ENCODE results near the gene CD44.

CD44 gene

DNA sequence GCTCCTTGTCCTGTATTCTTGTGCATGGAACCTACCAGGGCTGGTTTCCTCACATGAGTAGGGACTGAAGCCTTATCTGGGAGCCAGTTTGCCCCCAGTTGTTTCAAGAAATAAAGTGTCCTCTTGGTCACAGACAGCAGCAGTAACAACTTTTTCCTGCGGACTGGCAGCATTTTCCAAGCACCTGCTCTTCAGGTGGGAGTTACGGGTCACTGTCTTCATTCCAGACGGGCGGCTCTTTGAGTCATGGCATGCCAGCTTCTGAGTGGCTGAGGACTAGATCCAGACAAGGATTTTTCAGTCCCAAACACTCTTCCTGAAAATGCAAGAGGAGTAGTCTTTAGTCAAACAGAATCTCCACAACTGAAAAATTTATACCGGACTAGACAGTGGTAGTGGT, 2.7 kb upstream of the CD44 start:
- DNase-seq: no peak

DNA sequence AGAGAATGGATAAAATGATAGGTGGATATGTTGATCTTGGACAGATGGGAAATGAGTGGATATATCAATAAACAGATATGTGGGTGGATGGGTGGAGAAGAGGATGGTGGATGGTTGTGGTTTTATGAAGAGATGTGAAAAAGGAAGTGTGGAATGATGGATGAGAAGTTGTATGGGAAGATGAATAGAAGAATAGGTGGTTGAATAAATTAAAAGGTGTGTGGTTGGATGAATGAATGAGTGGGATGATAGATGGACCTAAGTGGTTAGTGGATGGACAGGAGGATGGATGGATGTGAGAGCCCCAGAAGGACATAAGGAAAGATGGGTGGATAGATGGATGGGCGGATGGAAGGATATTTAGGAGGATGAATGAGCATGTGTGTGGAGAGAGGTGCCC, 913 bp upstream of the CD44 start:
- DNase-seq: no peak

DNA sequence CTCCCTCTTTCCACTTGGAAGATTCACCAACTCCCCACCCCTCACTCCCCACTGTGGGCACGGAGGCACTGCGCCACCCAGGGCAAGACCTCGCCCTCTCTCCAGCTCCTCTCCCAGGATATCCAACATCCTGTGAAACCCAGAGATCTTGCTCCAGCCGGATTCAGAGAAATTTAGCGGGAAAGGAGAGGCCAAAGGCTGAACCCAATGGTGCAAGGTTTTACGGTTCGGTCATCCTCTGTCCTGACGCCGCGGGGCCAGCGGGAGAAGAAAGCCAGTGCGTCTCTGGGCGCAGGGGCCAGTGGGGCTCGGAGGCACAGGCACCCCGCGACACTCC, 397 bp upstream of the CD44 start:
- peak in 1 of 58 donors; percentile 31 for DNase-seq

DNA sequence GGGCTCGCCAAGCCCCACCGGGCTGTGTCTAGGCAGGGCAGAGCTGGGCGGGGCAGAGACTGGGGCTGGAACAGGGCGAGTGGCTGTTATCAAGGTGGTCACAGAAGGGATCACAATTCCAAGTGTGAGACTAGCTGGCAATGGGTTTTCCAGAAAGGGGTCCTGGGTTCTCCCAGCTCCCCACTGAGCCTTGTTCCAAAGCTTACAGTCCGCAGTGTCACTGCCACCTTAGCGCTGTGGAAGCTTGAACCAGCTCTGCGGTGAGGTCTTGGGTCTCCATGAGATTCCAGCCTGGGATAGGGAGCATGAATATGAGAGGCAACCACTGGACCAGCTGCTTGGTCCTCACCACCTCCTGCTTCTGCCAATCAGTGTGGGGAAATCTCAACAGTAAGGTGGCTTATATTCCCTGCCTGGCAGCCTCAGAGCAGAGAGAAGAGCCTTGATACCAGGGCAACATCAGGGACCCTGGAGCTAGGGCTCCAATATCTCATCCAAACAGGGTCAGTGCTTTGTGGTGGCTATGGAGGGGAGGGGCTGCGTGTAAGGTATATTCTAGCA, 831 bp downstream of the CD44 start:
- no peak for DNase-seq

DNA sequence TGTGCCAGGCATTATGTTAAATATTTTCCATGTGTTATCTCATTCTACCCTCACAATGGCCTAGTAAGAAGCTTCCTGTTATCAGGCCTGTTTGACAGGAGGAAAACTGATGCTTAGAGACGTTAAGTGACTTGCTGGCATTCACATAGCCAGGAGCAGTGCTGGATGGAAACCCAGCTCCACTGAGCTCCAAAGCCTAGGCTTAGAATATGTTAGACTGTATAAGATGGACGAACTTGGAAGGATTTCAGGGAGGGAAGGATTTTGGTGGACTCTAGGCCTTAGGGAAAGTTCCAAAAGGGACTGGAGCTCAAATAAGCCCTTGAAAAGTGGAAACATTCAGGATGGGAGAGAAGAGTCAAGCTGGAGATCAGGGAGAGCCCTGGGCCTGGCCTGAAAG, 2.1 kb downstream of the CD44 start:
- DNase-seq: no peak

DNA sequence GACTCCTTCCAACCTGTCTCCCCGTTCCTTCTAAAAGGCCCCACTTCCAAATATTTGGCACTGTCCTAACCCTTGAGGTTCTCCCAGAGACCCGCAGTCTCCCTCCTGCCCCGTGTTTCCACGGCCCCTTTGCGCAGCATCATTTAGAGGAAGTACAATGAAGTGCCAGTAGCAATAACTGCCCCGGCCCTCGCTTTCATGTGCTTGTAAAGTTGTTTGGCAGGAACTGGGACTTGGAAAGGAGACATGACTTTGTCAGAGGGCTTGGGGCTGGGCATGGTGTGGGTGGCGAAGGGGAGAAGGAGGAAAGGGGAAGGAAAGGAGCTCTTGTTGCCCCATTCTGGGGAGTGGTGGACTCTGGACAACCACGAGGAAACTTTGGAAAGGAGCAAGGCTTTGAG, 2.6 kb downstream of the CD44 start:
- peak in 12 of 58 donors; percentile 5 to 51 (median 22) for DNase-seq

DNA sequence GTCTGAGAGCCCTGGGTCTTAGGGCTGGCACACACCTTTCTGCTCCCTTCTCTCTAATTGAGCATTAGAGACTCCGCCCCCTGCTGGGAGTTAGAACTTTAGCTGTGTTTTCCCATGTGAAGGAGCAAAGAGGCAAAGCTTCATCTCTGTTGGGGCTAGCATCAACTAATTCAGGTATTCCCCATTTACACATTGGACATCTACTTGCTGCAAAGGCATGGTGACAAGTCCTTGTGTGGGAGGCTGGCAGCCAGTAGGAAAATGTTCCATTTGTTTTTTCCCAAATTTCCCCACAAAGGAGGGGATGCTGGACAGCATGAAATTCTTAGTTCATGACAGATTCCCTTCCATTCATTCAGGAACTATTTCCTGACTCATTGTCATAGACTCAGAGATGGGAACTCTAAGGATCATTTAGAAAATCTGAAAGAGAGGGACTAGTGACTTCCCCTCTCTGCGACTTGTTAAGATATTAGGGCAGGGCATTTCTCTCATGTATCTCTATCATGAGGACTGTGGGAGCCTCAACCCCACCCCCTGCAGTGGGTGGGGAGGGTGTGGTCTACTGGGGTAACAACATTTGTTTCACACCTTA, 3.6 kb downstream of the CD44 start:
- DNase-seq: no peak

DNA sequence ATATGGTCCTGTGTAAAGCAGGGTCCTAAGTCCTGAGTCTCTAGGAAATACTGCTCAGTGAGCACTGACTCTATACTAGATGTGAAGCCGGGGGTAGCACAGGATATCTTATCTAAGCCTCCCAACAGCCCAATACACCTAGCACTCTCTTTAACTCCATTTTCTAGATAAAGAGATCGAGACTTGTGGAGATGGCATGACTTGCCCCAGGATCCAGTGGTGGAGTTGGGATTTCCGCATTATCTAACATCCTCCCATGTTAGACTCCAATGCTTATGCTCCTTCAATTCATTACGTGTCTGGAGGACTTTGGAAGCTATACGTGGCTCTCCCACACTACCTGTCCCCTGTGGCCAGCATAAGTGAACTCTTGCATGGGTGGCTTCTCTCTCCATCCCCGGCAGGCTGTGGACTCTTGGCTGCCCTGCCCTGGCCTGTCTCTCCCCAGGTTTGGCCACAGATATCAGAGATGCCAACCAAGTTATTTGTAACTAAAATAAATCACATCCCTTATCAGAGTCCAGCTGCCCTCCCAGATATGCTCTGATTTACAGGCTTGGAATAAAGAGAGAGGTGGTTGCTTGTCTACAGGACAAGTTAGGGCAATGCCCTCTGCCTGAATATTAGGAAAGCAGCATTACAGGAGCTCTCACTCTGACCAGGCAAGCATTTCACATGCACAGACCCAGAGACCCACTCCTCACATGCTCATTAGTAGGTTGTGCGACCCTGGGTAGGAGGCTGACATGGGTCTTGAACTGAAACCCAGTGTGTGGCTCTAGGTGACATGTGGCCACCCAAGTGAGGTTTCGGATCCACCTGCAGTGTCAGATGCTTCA, 4.5 kb downstream of the CD44 start:
- DNase-seq: no peak

DNA sequence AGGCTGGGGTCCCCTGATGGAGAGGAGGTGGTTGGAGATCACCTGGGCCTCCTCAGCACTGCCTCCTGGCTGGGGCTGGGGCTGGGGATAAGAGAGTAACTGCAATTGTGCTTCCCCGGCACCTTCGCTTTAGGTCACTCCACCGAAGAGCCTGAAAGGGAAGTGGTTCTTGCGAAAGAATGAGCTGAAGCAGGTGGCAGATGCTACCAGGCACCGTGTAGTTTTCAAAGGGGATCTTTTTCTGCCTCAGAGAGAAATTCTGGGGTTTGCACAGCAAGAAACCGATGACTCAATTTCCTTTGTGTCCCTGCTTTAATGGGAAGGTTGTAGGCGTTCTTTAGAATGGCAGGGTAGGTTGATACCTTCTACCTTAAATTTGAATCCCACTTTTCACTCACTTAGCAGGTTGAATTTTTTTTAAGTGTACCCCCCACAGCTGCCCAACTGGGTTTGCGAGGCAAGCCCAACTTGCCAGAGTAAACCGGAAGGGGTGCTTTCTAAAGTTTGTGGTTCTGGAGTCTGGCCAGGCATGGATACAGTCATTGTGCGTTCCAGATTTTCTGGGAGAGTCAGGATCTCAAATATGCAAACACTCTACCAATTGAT, 5.3 kb downstream of the CD44 start:
- peak in 1 of 58 donors; percentile 16 for DNase-seq

DNA sequence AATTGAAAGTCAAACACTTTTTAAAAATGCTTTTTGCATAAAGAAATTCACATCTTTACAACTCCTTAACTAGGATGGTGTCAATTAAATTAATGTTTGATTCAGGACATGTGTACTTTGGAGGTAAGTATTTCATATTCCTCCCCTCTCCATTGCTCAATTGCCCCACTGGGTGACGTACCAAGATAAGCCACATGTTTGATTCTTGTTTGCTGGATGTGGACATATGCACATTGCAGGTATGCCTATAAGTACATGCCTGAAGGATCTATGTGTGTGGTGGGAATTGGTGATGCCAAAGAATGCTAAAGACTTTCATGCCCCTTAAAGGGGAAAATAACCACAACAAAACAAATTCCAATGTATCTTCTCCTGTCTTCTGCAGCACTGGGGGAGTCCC, 5.8 kb downstream of the CD44 start:
- no peak for DNase-seq

DNA sequence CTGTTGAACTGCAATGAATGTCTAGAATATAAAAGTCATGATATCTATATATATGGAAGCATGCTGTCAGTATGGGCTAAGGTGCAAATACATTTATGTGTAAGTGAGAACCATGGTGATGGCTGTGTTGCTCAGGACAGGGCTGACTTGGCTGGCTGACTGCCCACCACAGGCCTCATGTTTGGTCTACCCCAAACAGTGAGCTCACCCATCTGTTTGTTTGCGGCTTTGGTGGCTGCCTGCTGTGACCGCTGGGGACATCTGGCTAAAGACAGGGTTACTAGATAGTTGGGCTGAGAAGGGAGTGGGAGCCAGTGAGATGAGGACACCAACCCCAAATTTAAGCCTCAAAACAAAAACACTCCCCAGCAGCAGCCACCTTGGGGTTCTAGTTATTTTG, 6.3 kb downstream of the CD44 start:
- no peak for DNase-seq

DNA sequence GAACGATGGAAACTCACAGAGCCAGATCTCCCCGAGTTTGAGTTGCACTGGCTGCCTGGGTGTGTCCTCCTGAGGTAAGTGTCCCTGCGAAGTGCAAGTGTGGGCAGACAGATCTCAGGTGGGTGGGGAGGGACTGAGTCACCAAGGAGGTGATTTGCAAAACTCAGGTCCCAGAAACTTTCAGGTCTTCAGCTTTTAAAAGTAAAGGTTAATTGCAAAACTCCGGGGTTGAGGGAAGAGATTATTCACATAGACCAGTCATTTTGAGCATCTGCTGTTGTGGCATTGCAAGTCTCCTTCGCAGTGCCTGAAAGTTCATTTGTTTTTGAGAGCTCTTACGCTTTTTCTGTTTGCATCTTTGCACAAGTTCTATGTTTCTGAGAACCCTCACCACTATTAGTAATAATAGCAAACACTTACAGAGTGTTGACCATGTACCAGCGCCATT, 7.1 kb downstream of the CD44 start:
- no peak for DNase-seq

DNA sequence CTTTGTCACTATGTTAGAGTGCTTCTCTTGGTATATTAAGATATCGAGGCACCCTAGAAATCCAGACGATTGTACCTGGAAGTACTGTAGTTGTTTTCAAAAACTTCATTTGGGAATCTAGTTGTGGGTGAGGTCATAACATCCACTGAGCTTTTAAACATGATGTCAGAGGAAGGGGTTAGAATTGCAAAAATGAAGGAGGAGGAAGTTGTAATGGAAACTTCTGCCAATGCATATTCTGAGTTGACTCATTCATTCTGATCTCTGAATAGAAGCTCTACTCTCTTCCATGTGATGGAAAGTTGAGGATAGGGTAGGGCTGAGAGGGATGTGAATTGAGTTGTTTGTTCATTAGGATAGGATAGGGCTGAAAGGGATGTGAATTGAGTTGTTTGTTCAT, 7.7 kb downstream of the CD44 start:
- DNase-seq: no peak

DNA sequence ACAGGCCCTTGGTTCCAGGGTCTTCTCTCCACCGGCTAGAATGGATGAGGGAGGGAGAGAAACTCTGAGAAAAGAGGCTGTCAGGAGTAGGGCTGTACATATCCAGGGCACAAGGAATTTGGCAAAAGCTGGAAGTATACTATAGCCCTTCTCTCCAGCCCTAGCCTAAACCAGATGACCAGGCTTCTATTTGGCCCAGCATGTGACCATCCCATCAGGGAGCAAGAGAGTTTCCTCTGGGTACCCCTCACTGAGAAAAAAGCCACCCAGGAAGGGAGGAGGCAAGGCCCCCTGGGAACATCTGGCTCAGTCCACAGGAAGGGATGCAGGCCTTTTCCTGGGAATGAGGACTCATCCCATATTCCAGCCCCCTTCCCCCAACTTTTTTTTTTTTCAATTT, 8.3 kb downstream of the CD44 start:
- no peak for DNase-seq

DNA sequence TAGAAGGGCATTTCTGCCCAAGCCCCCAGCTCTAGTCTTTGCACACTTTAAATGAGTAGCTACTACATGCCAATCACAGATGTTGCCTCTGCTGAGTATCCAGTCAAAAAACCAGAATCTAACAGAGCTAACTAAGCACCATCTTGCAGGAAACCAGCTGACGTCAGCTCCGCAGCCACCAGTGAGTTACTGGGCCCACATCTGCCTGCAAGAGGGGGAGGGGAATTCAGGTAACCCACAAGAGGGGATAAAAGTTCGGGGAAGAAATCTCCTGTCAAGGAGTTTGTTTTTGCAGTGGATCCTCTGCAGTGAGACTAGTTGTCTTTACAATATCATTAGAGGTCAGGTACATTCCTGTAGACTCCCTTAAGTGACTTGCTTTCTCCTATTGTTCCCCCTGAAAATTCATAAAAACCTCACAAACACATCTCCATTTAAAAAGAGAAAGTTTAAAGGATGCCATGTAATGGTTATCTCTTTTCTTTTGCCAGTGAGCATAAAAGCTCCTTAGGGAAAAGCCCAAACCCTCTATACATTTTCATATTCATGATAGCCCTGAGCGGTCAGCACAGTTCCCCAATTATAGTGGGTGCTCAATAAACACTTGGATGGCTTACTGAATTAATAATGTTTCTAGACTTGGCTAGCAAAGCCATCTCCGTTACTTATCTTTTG, 9.3 kb downstream of the CD44 start:
- DNase-seq: no peak

DNA sequence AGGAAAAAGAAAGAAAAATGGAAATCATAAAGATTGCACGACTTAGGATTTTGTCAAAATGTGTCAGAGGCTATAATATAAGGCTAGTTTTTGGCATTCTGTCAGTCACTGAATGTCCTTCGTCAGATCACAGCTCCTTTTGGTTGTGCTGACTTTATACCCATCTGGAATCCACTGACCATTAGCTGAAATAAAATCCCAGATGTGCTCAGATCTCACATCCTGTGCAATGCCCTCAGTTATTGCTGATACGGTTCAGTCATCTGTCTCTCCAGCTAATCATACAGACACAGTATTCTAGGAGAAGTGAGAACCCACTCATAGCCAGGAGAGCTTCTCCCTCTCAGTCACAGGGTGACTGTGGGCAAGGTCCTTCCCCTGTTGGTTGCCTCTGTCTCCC, 11.5 kb downstream of the CD44 start:
- no peak for DNase-seq

DNA sequence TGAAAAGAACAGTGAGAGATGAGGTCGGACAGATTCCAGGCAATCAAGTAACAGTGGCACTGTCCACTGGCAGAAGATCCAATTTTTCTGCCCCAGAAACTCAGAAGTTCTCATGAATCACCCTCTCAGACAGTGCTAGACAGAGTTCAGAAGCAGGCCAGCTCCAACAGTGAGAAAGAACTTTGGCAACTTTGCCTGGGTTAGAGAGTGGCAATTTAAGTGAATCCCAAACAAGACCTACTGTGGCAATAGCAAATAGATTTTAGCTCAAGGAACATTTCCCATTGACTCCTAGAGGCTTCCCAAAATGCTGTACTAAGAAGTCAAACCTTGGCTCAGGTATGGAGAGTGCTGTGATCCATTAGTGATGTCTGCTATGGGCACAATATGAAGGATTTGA, 12.3 kb downstream of the CD44 start:
- DNase-seq: peak in 1 of 58 donors; percentile 28

DNA sequence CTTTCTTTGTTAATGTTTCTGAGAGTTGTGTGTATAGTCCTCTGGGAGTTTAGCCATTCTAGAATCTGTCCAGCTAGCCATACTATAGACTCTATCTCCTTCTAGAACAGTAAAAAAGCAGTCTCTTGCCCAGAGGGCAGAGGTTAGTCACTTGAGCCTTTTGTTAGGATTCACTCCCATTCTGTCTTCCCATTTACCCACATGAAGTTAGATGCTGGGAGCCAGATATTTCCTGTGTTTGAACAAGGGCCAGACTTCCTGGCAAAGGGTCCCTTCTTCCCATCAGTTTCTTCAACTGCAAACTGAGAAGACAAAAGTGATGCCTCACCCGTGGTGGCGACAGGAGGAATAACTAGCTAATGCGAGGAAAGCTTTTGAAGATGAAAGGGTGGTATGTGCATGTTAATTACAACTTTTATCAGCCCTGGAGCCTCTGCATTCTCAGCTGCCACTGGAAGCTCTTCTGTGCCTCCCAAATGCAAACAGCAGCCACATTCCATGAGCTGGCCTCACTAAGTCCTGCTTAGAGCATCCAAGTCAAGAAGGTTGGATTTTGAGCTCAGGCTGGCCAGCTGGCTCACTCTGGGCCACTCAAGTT, 12.8 kb downstream of the CD44 start:
- DNase-seq: no peak

DNA sequence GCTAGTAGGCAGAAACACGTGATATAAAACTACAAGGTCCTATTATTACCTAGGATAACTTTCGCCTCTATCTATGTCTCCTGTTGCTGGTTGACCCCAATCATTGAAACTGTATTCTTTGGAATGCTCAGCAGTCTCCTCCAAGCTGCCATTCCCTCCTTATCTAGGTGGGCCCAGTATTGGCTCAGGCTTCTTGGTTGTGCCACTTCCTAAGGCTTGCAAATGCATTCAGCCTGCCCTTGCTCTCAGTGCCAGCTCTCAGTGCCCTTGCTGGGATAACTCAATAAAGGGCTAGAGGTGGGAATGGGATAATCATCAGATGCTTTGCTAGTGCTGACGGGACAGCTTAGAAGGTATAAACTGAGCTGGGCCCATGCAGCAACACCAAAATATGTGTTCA, 13.6 kb downstream of the CD44 start:
- no peak for DNase-seq

DNA sequence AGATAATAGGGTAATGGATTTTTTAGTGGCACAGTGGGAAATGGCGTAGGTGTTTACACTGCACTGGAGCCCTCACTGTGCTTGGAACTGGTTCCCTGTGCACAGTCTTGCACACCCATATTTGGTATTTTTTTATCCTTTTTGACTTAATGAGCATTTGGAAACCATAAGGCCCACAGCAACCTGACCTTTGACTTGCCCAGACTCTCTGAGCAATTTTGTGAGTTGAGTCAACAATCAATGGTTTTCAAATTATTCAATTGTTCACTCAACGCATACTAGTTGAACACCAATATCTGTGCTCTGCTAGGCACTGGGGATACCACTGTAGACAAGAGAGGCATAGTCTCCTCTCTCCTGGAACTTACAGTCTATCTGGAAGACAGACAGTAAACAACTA, 14.3 kb downstream of the CD44 start:
- DNase-seq: no peak

DNA sequence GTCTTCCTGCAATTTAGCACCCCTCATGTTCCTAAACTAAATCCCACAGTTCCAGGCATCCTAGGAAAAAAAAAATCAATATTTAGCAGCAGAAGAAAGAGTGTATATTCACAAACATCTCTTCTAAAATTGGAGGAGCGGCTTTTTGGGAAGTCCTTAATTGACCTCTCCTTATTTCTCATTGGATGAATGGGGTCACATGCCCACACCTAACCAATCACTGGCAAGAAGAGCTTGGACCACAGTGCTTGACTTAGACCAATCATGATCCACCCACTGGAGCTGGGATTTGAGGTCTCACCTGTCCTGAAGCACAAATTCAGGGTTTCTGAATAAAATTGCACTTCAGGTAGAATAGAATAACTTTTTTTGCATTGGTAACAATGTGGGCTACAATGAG, 16.0 kb downstream of the CD44 start:
- DNase-seq: no peak

DNA sequence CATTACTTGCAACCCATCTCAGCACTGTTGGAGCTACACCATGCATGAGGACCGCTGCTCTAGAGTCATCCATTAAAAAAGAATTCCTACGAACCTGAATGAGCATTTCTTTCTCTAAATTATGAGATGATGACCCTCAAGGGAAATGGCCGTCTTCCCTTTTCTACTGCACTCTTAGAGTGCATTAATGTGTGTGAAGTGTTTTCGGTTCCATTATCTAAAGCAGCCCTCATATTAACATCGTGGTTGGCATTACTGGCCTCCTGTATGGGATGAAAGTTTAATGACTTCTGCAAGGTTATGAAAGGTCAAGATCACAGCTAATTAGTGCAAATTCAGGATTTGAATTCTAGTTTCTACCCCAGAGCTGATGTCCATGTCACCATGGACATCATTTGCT, 16.7 kb downstream of the CD44 start:
- no peak for DNase-seq

Data from anterior cingulate cortex (tissue), 58 donors.